Lower leg skin (tissue), 4 donors: ENCODE data around the gene TMPRSS13. TPM values are rescaled to one million over a fixed set of nuclear protein-coding genes. Genes with fewer than 3 reads are reported as not detected.
"Not testable (repeated sequence)": the region's sequence is repeated elsewhere in the genome, so short reads cannot be mapped to it uniquely, and the experiment has no call there.

Experiments
- DNase-seq, 2 donors: peaks; one replicate each; pipeline ENCODE4 v3.0.0-alpha.2; 2019; ENCODE audit warnings: low spot score in 2 of 2
- H3K4me3 ChIP-seq: fragments of 200-600 bp; sonication (generic); 2 replicates; pipeline ENCODE4 v1.5.1; 2017; ENCODE audit warnings: mild to moderate bottlenecking, low read depth; ENCODE audit not compliant: poor library complexity, severe bottlenecking
- POLR2A ChIP-seq, 2 donors: fragments of 450-650 bp; IDR thresholded peaks; one replicate each; pipeline ENCODE4 v1.6.1; 2016 to 2017; ENCODE audit warnings: antibody characterized with exemption in 2 of 2, mild to moderate bottlenecking in 1 of 2, moderate library complexity in 1 of 2
- WGBS, 2 donors: methylation state at CpG; one replicate each; pipeline ENCODE4 v1.1.5; 2018; 5-methylcytosine and 5-hydroxymethylcytosine counted together
- intact Hi-C: fragments of 100-400 bp; cut with DNase I; formaldehyde crosslinking; loops from one replicate; pipeline ENCODE4 v1.15.0; 2023; ENCODE audit warnings: low total_unique reads
- total RNA-seq, 4 donors: library from RNA; depleted of rRNA; stranded (reverse); fragments of >200 nt; gene quantifications; one replicate each; pipeline ENCODE4 v1.1.0, GENCODE V29; 2016
- TF ChIP-seq, protein P1 (sequence below), 3 donors: fragments of 450-650 bp; IDR thresholded peaks; one replicate each; pipeline ENCODE4 v1.5.1; 2016; ENCODE audit warnings: antibody characterized with exemption in 3 of 3, mild to moderate bottlenecking in 3 of 3, moderate library complexity in 2 of 3

The TMPRSS13 gene
- total RNA-seq, 4 donors from 2014 or later = 100 to 171 (median 127) TPM

GRCh38 chr11:117953024-117953671, 23.9 kb upstream of the TMPRSS13 start:
- H3K4me3 ChIP-seq = no peak overlapping the region
- DNase-seq = no peak
- WGBS, 2 donors = 86 to 94% methylated on average over 3 of the region's 3 CpGs
- intact Hi-C loops = no loop called here
- no peak for TF ChIP-seq POLR2A (IDR thresholded peaks at IDR 0.05)
- TF ChIP-seq, protein P1, sequence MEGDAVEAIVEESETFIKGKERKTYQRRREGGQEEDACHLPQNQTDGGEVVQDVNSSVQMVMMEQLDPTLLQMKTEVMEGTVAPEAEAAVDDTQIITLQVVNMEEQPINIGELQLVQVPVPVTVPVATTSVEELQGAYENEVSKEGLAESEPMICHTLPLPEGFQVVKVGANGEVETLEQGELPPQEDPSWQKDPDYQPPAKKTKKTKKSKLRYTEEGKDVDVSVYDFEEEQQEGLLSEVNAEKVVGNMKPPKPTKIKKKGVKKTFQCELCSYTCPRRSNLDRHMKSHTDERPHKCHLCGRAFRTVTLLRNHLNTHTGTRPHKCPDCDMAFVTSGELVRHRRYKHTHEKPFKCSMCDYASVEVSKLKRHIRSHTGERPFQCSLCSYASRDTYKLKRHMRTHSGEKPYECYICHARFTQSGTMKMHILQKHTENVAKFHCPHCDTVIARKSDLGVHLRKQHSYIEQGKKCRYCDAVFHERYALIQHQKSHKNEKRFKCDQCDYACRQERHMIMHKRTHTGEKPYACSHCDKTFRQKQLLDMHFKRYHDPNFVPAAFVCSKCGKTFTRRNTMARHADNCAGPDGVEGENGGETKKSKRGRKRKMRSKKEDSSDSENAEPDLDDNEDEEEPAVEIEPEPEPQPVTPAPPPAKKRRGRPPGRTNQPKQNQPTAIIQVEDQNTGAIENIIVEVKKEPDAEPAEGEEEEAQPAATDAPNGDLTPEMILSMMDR (IDR thresholded peaks at IDR 0.05) = no peak

GRCh38 chr11:117950993-117951961, 22.1 kb upstream of the TMPRSS13 start:
- 83 to 85% methylated on average over 13 to 15 of the region's 15 CpGs for WGBS, 2 donors

GRCh38 chr11:117950301-117950700, 21.1 kb upstream of the TMPRSS13 start:
- TF ChIP-seq, protein P1 (IDR thresholded peaks at IDR 0.05) = no peak
- TF ChIP-seq POLR2A (IDR thresholded peaks at IDR 0.05) = no peak
- peak in 1 of 2 donors; percentile 50 for DNase-seq
- H3K4me3 ChIP-seq = no peak overlapping the region
- WGBS, 2 donors = 13 to 20% methylated on average over 5 of the region's 5 CpGs
- intact Hi-C loops = no loop called here

More at GRCh38 chr11:117950993-117951961, 22.1 kb upstream of the TMPRSS13 start:
- peak in 1 of 2 donors; percentile 82 for DNase-seq
- H3K4me3 ChIP-seq = no peak overlapping the region
- TF ChIP-seq, protein P1 (IDR thresholded peaks at IDR 0.05) = no peak
- TF ChIP-seq POLR2A (IDR thresholded peaks at IDR 0.05) = no peak
- intact Hi-C loops = no loop called here

DNA sequence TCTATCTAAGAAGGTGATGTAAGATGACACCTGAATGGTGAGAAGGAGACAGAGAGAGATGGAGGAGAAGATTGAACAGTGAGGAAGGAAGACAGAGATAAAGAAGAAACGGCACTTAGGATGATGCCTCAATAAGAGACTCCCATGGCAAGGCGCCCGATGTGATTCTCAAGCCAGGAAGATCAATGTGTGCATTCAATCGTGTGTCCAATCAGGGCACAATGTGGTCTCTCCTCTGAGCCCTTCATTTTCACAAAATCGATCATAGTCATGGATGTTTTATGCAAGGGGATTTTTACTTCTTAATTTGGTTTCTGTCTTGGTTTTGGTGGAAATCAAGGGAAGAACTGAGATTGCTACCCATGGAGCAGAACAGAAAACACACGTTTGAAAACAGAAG, 19.9 kb upstream of the TMPRSS13 start:
- H3K4me3 ChIP-seq = no peak overlapping the region
- 64 to 70% methylated on average over 6 of the region's 6 CpGs for WGBS, 2 donors
- TF ChIP-seq POLR2A (IDR thresholded peaks at IDR 0.05) = no peak
- TF ChIP-seq, protein P1 (IDR thresholded peaks at IDR 0.05) = no peak
- DNase-seq = peak in 1 of 2 donors; percentile 56
- intact Hi-C loops = loop anchor here (2.0 to 10.0 kb wide), 2 partner anchors 106 kb away; no protein-coding TSS in a partner anchor

DNA sequence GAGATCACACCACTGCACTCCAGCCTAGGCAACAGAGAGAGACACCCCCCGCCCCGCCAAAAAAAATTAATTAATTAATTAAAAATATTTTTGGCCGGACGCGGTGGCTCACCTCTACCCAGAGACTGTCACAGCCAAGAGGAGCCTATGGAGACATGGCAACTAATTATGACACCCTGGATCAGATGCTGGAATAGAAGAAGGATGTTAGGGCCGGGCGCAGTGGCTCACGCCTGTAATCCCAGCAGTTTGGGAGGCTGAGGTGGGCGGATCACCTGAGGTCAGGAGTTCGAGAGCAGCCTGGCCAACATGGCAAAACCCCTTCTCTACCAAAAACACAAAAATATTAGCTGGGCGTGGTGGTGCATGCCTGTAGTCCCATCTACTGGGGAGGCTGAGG, 19.3 kb upstream of the TMPRSS13 start:
- H3K4me3 ChIP-seq = not testable (repeated sequence)
- peak in 1 of 2 donors; percentile 63 for DNase-seq
- intact Hi-C loops = loop anchor here (2.0 to 10.0 kb wide), 2 partner anchors 106 kb away; no protein-coding TSS in a partner anchor
- 82 to 88% methylated on average over 11 of the region's 11 CpGs for WGBS, 2 donors

DNA sequence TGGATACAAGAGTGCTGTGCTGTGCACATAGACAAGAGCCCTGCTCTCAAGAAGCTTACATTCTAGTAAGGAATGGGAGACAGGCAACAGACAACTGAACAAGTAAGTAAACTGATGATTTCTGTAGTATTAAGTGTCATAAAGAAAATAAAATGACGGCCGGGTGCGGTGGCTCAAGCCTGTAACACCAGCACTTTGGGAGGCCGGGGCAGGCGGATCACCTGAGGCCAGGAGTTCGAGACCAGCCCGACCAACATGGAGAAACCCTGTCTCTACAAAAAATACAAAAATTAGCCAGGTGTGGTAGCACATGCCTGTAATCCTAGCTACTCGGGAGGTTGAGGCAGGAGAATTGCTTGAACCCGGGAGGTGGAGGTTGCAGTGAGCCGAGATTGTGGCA, 18.5 kb upstream of the TMPRSS13 start:
- WGBS, 2 donors = 75 to 79% methylated on average over 10 of the region's 10 CpGs
- peak in 1 of 2 donors; percentile 60 for DNase-seq
- H3K4me3 ChIP-seq = not testable (repeated sequence)
- intact Hi-C loops = loop anchor here (2.0 to 10.0 kb wide), 2 partner anchors 105 to 107 kb away; no protein-coding TSS in a partner anchor
